Subcutaneous abdominal adipose tissue (tissue), 5 donors: ENCODE measurements around the gene NAALADL2.
A peak's percentile ranks its signal among the peaks of the same experiment; 100 is the strongest.

Experiments
- H3K27ac ChIP-seq: one replicate; pipeline ENCODE4 v1.7.0; 2013; ENCODE audit warnings: low read depth, mild to moderate bottlenecking, inconsistent platforms, low read length, moderate library complexity
- H3K27me3 ChIP-seq, 5 donors: one replicate each; pipeline ENCODE4 v1.7.0; 2013; ENCODE audit warnings: low read length in 5 of 5, inconsistent platforms in 1 of 5; ENCODE audit not compliant: control insufficient read depth in 5 of 5, insufficient read depth in 4 of 5
- H3K36me3 ChIP-seq, 5 donors: one replicate each; pipeline ENCODE4 v1.7.0; 2013; ENCODE audit warnings: low read length in 5 of 5; ENCODE audit not compliant: control insufficient read depth in 5 of 5, insufficient read depth in 5 of 5
- H3K4me1 ChIP-seq, 5 donors: one replicate each; pipeline ENCODE4 v1.7.0; 2013; ENCODE audit warnings: low read length in 5 of 5, mild to moderate bottlenecking in 3 of 5, moderate library complexity in 1 of 5; ENCODE audit not compliant: control insufficient read depth in 5 of 5, insufficient read depth in 5 of 5
- H3K4me3 ChIP-seq, 5 donors: one replicate each; pipeline ENCODE4 v1.7.0; 2013; ENCODE audit warnings: low read length in 5 of 5, low read depth in 1 of 5
- H3K9ac ChIP-seq, 5 donors: one replicate each; pipeline ENCODE4 v1.7.0; 2013; ENCODE audit warnings: low read length in 5 of 5, mild to moderate bottlenecking in 4 of 5, moderate library complexity in 3 of 5
- H3K9me3 ChIP-seq, 5 donors: one replicate each; pipeline ENCODE4 v1.7.0; 2013; ENCODE audit warnings: low read length in 5 of 5; ENCODE audit not compliant: control insufficient read depth in 5 of 5
- donor health status: healthy.
- donor health status: healthy.
- donor health status: healthy.
- donor health status: healthy.
- donor health status: healthy.

Gene NAALADL2

GRCh38 chr3:175200391-175201095, 341.4 kb downstream of the NAALADL2 start:
- Histone ChIP-seq H3K27ac (no peak overlapping the region), H3K36me3 (no peaks in the 10 kb centered on the region), H3K4me3 (no peak overlapping the region), H3K27me3 (no peaks in the 10 kb centered on the region), H3K4me1 (peaks cover 0 to 3% (median 0%) of the 10 kb centered on the region in 5 donors), H3K9ac (no peak overlapping the region), H3K9me3 (peaks cover 0 to 4% (median 0%) of the 10 kb centered on the region in 5 donors)

GRCh38 chr3:175207361-175207760, 348.2 kb downstream of the NAALADL2 start:
- no peaks in the 10 kb centered on the region for H3K4me1 ChIP-seq
- H3K27ac ChIP-seq = no peak overlapping the region
- H3K9me3 ChIP-seq = peaks cover 0 to 3% (median 0%) of the 10 kb centered on the region in 5 donors
- H3K4me3 ChIP-seq = no peak overlapping the region
- no peaks in the 10 kb centered on the region for H3K36me3 ChIP-seq
- H3K9ac ChIP-seq = no peak overlapping the region
- H3K27me3 ChIP-seq = no peaks in the 10 kb centered on the region

GRCh38 chr3:175208326-175208725, 349.2 kb downstream of the NAALADL2 start:
- no peak overlapping the region for H3K4me3 ChIP-seq
- H3K27me3 ChIP-seq = no peaks in the 10 kb centered on the region
- H3K27ac ChIP-seq = no peak overlapping the region
- H3K9ac ChIP-seq = no peak overlapping the region
- H3K4me1 ChIP-seq = peaks cover 0 to 8% (median 4%) of the 10 kb centered on the region in 5 donors
- no peaks in the 10 kb centered on the region for H3K36me3 ChIP-seq
- no peaks in the 10 kb centered on the region for H3K9me3 ChIP-seq

- Histone ChIP-seq H3K27ac (no peak overlapping the region), H3K4me1 (peaks cover 0 to 8% (median 4%) of the 10 kb centered on the region in 5 donors)
These were observed 352.3 kb downstream of the NAALADL2 start for GRCh38 chr3:175211466-175211865.

GRCh38 chr3:175212896-175213295, 353.8 kb downstream of the NAALADL2 start:
- Histone ChIP-seq H3K4me1 (peaks cover 0 to 8% (median 4%) of the 10 kb centered on the region in 5 donors), H3K9me3 (no peaks in the 10 kb centered on the region), H3K9ac (no peak overlapping the region), H3K36me3 (no peaks in the 10 kb centered on the region), H3K27me3 (no peaks in the 10 kb centered on the region), H3K4me3 (peak overlapping the region in 4 of 5 donors; percentile 15 to 56 (median 46)), H3K27ac (no peak overlapping the region)

More at GRCh38 chr3:175211466-175211865, 352.3 kb downstream of the NAALADL2 start:
- no peaks in the 10 kb centered on the region for H3K27me3 ChIP-seq
- no peaks in the 10 kb centered on the region for H3K9me3 ChIP-seq
- no peak overlapping the region for H3K4me3 ChIP-seq
- H3K36me3 ChIP-seq = no peaks in the 10 kb centered on the region
- no peak overlapping the region for H3K9ac ChIP-seq

- H3K4me1 ChIP-seq = peaks cover 0 to 8% (median 4%) of the 10 kb centered on the region in 5 donors
- H3K36me3 ChIP-seq = no peaks in the 10 kb centered on the region
These were observed 355.1 kb downstream of the NAALADL2 start for GRCh38 chr3:175214216-175214615.

GRCh38 chr3:175215833-175216232, 356.7 kb downstream of the NAALADL2 start:
- Histone ChIP-seq H3K4me1 (peaks cover 0 to 8% (median 4%) of the 10 kb centered on the region in 5 donors), H3K4me3 (no peak overlapping the region), H3K27ac (no peak overlapping the region), H3K9ac (no peak overlapping the region), H3K9me3 (no peaks in the 10 kb centered on the region), H3K36me3 (no peaks in the 10 kb centered on the region), H3K27me3 (no peaks in the 10 kb centered on the region)

More at GRCh38 chr3:175214216-175214615, 355.1 kb downstream of the NAALADL2 start:
- Histone ChIP-seq H3K27ac (no peak overlapping the region), H3K9ac (no peak overlapping the region), H3K9me3 (no peaks in the 10 kb centered on the region), H3K4me3 (no peak overlapping the region), H3K27me3 (no peaks in the 10 kb centered on the region)

- Histone ChIP-seq H3K36me3 (no peaks in the 10 kb centered on the region), H3K27ac (no peak overlapping the region)
These were observed 363.2 kb downstream of the NAALADL2 start for GRCh38 chr3:175222356-175222755.

GRCh38 chr3:175224051-175224450, 364.9 kb downstream of the NAALADL2 start:
- H3K36me3 ChIP-seq = no peaks in the 10 kb centered on the region
- no peaks in the 10 kb centered on the region for H3K27me3 ChIP-seq

More at GRCh38 chr3:175222356-175222755, 363.2 kb downstream of the NAALADL2 start:
- no peak overlapping the region for H3K9ac ChIP-seq
- H3K27me3 ChIP-seq = no peaks in the 10 kb centered on the region
- H3K9me3 ChIP-seq = no peaks in the 10 kb centered on the region
- H3K4me1 ChIP-seq = peaks cover 0 to 4% (median 0%) of the 10 kb centered on the region in 5 donors
- no peak overlapping the region for H3K4me3 ChIP-seq

GRCh38 chr3:175226444-175226843, 367.3 kb downstream of the NAALADL2 start:
- H3K27ac ChIP-seq = no peak overlapping the region
- H3K4me1 ChIP-seq = peaks cover 0 to 5% (median 0%) of the 10 kb centered on the region in 5 donors
- no peak overlapping the region for H3K9ac ChIP-seq
- H3K27me3 ChIP-seq = no peaks in the 10 kb centered on the region
- H3K9me3 ChIP-seq = no peaks in the 10 kb centered on the region
- H3K4me3 ChIP-seq = no peak overlapping the region
- no peaks in the 10 kb centered on the region for H3K36me3 ChIP-seq

More at GRCh38 chr3:175224051-175224450, 364.9 kb downstream of the NAALADL2 start:
- H3K4me1 ChIP-seq = peaks cover 0 to 5% (median 0%) of the 10 kb centered on the region in 5 donors
- H3K9ac ChIP-seq = no peak overlapping the region
- H3K9me3 ChIP-seq = no peaks in the 10 kb centered on the region
- no peak overlapping the region for H3K27ac ChIP-seq
- H3K4me3 ChIP-seq = no peak overlapping the region
